SK-N-SH treated with all-trans-retinoic acid at 6 μM for 48 hours (cell line): ENCODE measurements around the gene MAP2.

Experiments
- ATAC-seq: fragments of 200-7000 bp; cut with Tn5 transposase; 3 replicates; pipeline ENCODE4 v1.9.1; 2020; ENCODE audit warnings: mild to moderate bottlenecking, moderate library complexity
- ARNTL ChIP-seq: fragments of 450-650 bp; formaldehyde crosslinking; IDR thresholded peaks from 2 replicates; pipeline ENCODE4 v1.5.0; 2020; ENCODE audit warnings: low read depth, mild to moderate bottlenecking, moderate library complexity, borderline replicate concordance
- BACH2 ChIP-seq: fragments of 250-450 bp; sonication (Bioruptor Pico); IDR thresholded peaks from 2 replicates; pipeline ENCODE4 v1.9.0; 2021; ENCODE audit warnings: mild to moderate bottlenecking, borderline replicate concordance
- ESRRG ChIP-seq: fragments of 250-450 bp; sonication (Bioruptor Pico); IDR thresholded peaks from 2 replicates; pipeline ENCODE4 v1.6.1; 2021; ENCODE audit warnings: mild to moderate bottlenecking
- GLIS3 ChIP-seq: fragments of 250-450 bp; sonication (Bioruptor Pico); IDR thresholded peaks from 2 replicates; pipeline ENCODE4 v1.5.0; 2020; ENCODE audit warnings: mild to moderate bottlenecking, moderate library complexity
- ISL1 ChIP-seq: fragments of 250-450 bp; sonication (Bioruptor Pico); IDR thresholded peaks from 2 replicates; pipeline ENCODE4 v2.1.2; 2022; ENCODE audit warnings: mild to moderate bottlenecking, moderate library complexity
- POU6F1 ChIP-seq: fragments of 250-450 bp; sonication (Bioruptor Pico); IDR thresholded peaks from 2 replicates; pipeline ENCODE4 v1.8.0; 2021; ENCODE audit warnings: low read depth, mild to moderate bottlenecking, moderate library complexity, borderline replicate concordance
- PPARA ChIP-seq: fragments of 250-450 bp; sonication (Bioruptor Pico); IDR thresholded peaks from 2 replicates; pipeline ENCODE4 v1.5.0; 2020; ENCODE audit warnings: mild to moderate bottlenecking, borderline replicate concordance
- RARB ChIP-seq: fragments of 250-450 bp; sonication (Bioruptor Pico); IDR thresholded peaks from 2 replicates; pipeline ENCODE4 v1.8.0; 2021; ENCODE audit warnings: mild to moderate bottlenecking, moderate library complexity
- SNAI2 ChIP-seq: fragments of 250-450 bp; sonication (Bioruptor Pico); IDR thresholded peaks from 2 replicates; pipeline ENCODE4 v1.5.0; 2020; ENCODE audit warnings: mild to moderate bottlenecking, moderate library complexity
- TOX ChIP-seq: fragments of 250-450 bp; sonication (Bioruptor Pico); IDR thresholded peaks from 2 replicates; pipeline ENCODE4 v1.8.0; 2021; ENCODE audit warnings: mild to moderate bottlenecking, moderate library complexity, borderline replicate concordance
- ZFP3 ChIP-seq: fragments of 250-450 bp; sonication (Bioruptor Pico); IDR thresholded peaks from 2 replicates; pipeline ENCODE4 v1.5.0; 2020; ENCODE audit warnings: mild to moderate bottlenecking, moderate library complexity
- ZFP30 ChIP-seq: fragments of 450-650 bp; formaldehyde crosslinking; IDR thresholded peaks from 2 replicates; pipeline ENCODE4 v1.5.0; 2022; ENCODE audit warnings: mild to moderate bottlenecking, moderate library complexity
- ZNF565 ChIP-seq: fragments of 450-650 bp; formaldehyde crosslinking; conservative IDR thresholded peaks from 2 replicates; pipeline ENCODE4 v1.5.0; 2020; ENCODE audit warnings: low read depth, mild to moderate bottlenecking, moderate library complexity
- ZNF70 ChIP-seq: fragments of 450-650 bp; formaldehyde crosslinking; IDR thresholded peaks from 2 replicates; pipeline ENCODE4 v1.5.0; 2020; ENCODE audit warnings: mild to moderate bottlenecking, moderate library complexity
- ZNF8 ChIP-seq: fragments of 450-650 bp; formaldehyde crosslinking; IDR thresholded peaks from 2 replicates; pipeline ENCODE4 v1.5.0; 2020; ENCODE audit warnings: mild to moderate bottlenecking, moderate library complexity
- TF ChIP-seq, protein P1 (sequence below): fragments of 250-450 bp; sonication (Bioruptor Pico); IDR thresholded peaks from 2 replicates; pipeline ENCODE4 v1.5.0; 2020; ENCODE audit warnings: mild to moderate bottlenecking, moderate library complexity
- TF ChIP-seq, protein P2 (sequence below): fragments of 250-450 bp; sonication (Bioruptor Pico); IDR thresholded peaks from 2 replicates; pipeline ENCODE4 v1.8.0; 2020; ENCODE audit warnings: mild to moderate bottlenecking, moderate library complexity, borderline replicate concordance
- TF ChIP-seq, protein P3 (sequence below): fragments of 250-450 bp; sonication (Bioruptor Pico); IDR thresholded peaks from 2 replicates; pipeline ENCODE4 v1.5.1; 2020; ENCODE audit warnings: low read depth, mild to moderate bottlenecking, moderate library complexity
- TF ChIP-seq, protein P4 (sequence below): fragments of 250-450 bp; sonication (Bioruptor Pico); IDR thresholded peaks from 2 replicates; pipeline ENCODE4 v1.5.1; 2021; ENCODE audit warnings: mild to moderate bottlenecking, moderate library complexity

Gene MAP2

DNA sequence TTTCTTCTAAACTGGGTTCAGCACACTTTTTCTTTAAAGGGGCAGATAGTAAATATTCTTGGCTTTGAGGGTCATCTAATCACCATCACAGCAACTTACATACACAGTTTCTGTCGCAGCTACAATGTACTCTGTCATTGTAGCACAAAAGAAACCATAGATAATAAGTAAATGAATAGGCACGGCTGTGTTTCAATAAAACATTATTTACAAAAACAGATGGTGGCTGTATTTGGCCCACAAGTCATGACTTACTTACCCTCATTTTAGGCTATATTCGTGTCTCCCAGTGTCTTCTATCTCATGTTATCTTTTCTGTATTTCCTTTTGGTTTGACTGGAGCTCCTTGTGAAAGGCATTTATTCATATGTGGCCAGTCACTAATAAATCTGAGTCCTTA lies 168.3 kb downstream of the MAP2 start (continued):
- TF ChIP-seq, protein P1, sequence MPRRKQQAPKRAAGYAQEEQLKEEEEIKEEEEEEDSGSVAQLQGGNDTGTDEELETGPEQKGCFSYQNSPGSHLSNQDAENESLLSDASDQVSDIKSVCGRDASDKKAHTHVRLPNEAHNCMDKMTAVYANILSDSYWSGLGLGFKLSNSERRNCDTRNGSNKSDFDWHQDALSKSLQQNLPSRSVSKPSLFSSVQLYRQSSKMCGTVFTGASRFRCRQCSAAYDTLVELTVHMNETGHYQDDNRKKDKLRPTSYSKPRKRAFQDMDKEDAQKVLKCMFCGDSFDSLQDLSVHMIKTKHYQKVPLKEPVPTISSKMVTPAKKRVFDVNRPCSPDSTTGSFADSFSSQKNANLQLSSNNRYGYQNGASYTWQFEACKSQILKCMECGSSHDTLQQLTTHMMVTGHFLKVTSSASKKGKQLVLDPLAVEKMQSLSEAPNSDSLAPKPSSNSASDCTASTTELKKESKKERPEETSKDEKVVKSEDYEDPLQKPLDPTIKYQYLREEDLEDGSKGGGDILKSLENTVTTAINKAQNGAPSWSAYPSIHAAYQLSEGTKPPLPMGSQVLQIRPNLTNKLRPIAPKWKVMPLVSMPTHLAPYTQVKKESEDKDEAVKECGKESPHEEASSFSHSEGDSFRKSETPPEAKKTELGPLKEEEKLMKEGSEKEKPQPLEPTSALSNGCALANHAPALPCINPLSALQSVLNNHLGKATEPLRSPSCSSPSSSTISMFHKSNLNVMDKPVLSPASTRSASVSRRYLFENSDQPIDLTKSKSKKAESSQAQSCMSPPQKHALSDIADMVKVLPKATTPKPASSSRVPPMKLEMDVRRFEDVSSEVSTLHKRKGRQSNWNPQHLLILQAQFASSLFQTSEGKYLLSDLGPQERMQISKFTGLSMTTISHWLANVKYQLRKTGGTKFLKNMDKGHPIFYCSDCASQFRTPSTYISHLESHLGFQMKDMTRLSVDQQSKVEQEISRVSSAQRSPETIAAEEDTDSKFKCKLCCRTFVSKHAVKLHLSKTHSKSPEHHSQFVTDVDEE: no peak
- no peak for TF ChIP-seq GLIS3 (CRISPR knock-in tag)
- TF ChIP-seq TOX (CRISPR knock-in tag): no peak
- TF ChIP-seq PPARA (CRISPR knock-in tag): no peak
- TF ChIP-seq ZNF70 (CRISPR knock-in tag): no peak
- no peak for TF ChIP-seq ISL1 (CRISPR knock-in tag)
- TF ChIP-seq ZFP3 (CRISPR knock-in tag): no peak

DNA sequence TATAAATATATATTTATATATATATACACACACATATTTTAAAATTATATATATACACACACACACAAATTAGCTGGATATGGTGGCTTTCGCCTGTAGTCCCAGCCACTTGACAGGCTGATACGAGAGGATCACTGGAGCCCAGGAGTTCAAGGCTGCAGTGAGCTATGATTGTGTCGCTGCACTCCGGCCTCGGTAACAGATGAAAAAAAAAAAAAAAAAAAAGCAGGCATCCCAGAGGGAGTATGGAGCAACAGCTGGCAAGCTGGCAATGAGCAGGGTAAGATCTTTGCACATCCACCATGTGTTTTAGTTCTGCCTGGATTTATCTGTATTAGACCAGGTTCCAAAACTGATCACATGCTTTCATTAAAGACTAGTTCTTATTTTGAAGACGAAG lies 170.1 kb downstream of the MAP2 start:
- ATAC-seq: no peak

More for the DNA sequence above, 170.1 kb downstream of the MAP2 start:
- TF ChIP-seq, protein P1: no peak
- TF ChIP-seq, protein P2, sequence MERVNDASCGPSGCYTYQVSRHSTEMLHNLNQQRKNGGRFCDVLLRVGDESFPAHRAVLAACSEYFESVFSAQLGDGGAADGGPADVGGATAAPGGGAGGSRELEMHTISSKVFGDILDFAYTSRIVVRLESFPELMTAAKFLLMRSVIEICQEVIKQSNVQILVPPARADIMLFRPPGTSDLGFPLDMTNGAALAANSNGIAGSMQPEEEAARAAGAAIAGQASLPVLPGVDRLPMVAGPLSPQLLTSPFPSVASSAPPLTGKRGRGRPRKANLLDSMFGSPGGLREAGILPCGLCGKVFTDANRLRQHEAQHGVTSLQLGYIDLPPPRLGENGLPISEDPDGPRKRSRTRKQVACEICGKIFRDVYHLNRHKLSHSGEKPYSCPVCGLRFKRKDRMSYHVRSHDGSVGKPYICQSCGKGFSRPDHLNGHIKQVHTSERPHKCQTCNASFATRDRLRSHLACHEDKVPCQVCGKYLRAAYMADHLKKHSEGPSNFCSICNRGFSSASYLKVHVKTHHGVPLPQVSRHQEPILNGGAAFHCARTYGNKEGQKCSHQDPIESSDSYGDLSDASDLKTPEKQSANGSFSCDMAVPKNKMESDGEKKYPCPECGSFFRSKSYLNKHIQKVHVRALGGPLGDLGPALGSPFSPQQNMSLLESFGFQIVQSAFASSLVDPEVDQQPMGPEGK (CRISPR knock-in tag): no peak
- TF ChIP-seq ZNF70 (CRISPR knock-in tag): no peak
- TF ChIP-seq, protein P3, sequence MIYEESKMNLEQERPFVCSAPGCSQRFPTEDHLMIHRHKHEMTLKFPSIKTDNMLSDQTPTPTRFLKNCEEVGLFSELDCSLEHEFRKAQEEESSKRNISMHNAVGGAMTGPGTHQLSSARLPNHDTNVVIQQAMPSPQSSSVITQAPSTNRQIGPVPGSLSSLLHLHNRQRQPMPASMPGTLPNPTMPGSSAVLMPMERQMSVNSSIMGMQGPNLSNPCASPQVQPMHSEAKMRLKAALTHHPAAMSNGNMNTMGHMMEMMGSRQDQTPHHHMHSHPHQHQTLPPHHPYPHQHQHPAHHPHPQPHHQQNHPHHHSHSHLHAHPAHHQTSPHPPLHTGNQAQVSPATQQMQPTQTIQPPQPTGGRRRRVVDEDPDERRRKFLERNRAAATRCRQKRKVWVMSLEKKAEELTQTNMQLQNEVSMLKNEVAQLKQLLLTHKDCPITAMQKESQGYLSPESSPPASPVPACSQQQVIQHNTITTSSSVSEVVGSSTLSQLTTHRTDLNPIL (CRISPR knock-in tag): no peak
- TF ChIP-seq SNAI2 (CRISPR knock-in tag): no peak
- no peak for TF ChIP-seq GLIS3 (CRISPR knock-in tag)
- no peak for TF ChIP-seq ZNF565 (CRISPR knock-in tag)
- TF ChIP-seq ZFP30 (CRISPR knock-in tag): no peak
- TF ChIP-seq, protein P4, sequence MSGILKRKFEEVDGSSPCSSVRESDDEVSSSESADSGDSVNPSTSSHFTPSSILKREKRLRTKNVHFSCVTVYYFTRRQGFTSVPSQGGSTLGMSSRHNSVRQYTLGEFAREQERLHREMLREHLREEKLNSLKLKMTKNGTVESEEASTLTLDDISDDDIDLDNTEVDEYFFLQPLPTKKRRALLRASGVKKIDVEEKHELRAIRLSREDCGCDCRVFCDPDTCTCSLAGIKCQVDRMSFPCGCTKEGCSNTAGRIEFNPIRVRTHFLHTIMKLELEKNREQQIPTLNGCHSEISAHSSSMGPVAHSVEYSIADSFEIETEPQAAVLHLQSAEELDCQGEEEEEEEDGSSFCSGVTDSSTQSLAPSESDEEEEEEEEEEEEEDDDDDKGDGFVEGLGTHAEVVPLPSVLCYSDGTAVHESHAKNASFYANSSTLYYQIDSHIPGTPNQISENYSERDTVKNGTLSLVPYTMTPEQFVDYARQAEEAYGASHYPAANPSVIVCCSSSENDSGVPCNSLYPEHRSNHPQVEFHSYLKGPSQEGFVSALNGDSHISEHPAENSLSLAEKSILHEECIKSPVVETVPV (CRISPR knock-in tag): no peak
- TF ChIP-seq POU6F1 (CRISPR knock-in tag): no peak
- no peak for TF ChIP-seq ZNF8 (CRISPR knock-in tag)
- no peak for TF ChIP-seq ESRRG (CRISPR knock-in tag)
- no peak for TF ChIP-seq RARB (CRISPR knock-in tag)
- TF ChIP-seq ARNTL (CRISPR knock-in tag): no peak
- no peak for TF ChIP-seq ZFP3 (CRISPR knock-in tag)
- TF ChIP-seq ISL1 (CRISPR knock-in tag): no peak
- no peak for TF ChIP-seq BACH2 (CRISPR knock-in tag)
